K562 (cell line): ENCODE measurements around the gene FAR2. TPM values are rescaled to one million over a fixed set of nuclear protein-coding genes. Genes with fewer than 3 reads are reported as not detected.

Source experiments
- ATAC-seq: fragments of 200-7000 bp; cut with Tn5 transposase; 3 replicates; pipeline ENCODE4 v1.9.1; 2020; ENCODE audit warnings: moderate library complexity
- BruUV-seq: library from RNA; stranded (reverse); fragments of 400-500 nt; replicated peaks from 2 replicates; lab custom pipeline; 2021; lab: Mats Ljungman, UMichigan
- CTCF ChIA-PET: fragments of 300-600 bp; formaldehyde crosslinking; extraction: SDS; loops from one replicate; lab custom pipeline; 2021; ENCODE audit warnings: low intra/inter-chr PET ratio; lab: Yijun Ruan, JAX
- POLR2A ChIA-PET: fragments of 300-600, 350-650 bp; sonication (Branson Sonifier 250); formaldehyde crosslinking; extraction: SDS; loops from one replicate; lab custom pipeline; 2021; ENCODE audit warnings: antibody characterized with exemption, inconsistent platforms; lab: Yijun Ruan, JAX
- DNase-seq, 4 experiments: peaks; one replicate each; pipeline versions ENCODE4 v3.0.0 to v3.0.0-alpha.2; 2011 to 2018; ENCODE audit warnings: low spot score in 3 of 4, mixed read lengths in 3 of 4; ENCODE audit errors: extremely low read depth in 1 of 4
- FAIRE-seq: peaks from 2 replicates; lab custom pipeline; 2011; peaks lifted over from hg19 to GRCh38; lab: Jason Lieb, UNC
- H2AFZ ChIP-seq: 2 replicates; pipeline ENCODE4 v1.6.0; 2011; ENCODE audit warnings: low read depth, low read length, control low read depth, inconsistent platforms
- H3K27ac ChIP-seq: fragments of 200-600 bp; 3 replicates; pipeline ENCODE4 v1.8.0; 2011; ENCODE audit warnings: low read depth, mild to moderate bottlenecking, control low read depth, inconsistent platforms, low read length, moderate library complexity, mixed read lengths; ENCODE audit errors: extremely low read depth
- H3K27me3 ChIP-seq, 2 experiments: fragments of 300-600 bp in 1 of 2; 2 replicates in 1 of 2; 3 replicates in 1 of 2; pipeline versions ENCODE4 v1.6.0 to v1.8.0; 2011; ENCODE audit warnings: inconsistent platforms in 2 of 2, low read length in 2 of 2, mild to moderate bottlenecking in 1 of 2, mixed read lengths in 1 of 2, moderate library complexity in 1 of 2; ENCODE audit not compliant: control insufficient read depth in 2 of 2, insufficient read depth in 2 of 2
- H3K36me3 ChIP-seq: fragments of 300-600 bp; 3 replicates; pipeline ENCODE4 v1.8.0; 2011; ENCODE audit warnings: mild to moderate bottlenecking, low read length, inconsistent platforms; ENCODE audit not compliant: control insufficient read depth, insufficient read depth
- H3K4me1 ChIP-seq, 2 experiments: fragments of 200-600 bp in 1 of 2; replicated peaks in 1 of 2; 2 replicates in 1 of 2; 3 replicates in 1 of 2; pipeline versions ENCODE4 v1.5.1 to v1.8.0; 2011; ENCODE audit warnings: inconsistent platforms in 2 of 2, low read length in 2 of 2, mild to moderate bottlenecking in 1 of 2, mixed read lengths in 1 of 2, moderate library complexity in 1 of 2; ENCODE audit not compliant: control insufficient read depth in 2 of 2, insufficient read depth in 2 of 2
- H3K4me2 ChIP-seq: 2 replicates; pipeline ENCODE4 v1.6.1; 2011; ENCODE audit warnings: low read length, control low read depth, inconsistent platforms, mixed read lengths; ENCODE audit not compliant: insufficient read depth
- H3K4me3 ChIP-seq: fragments of 200-600 bp; sonication (generic), shearing (Covaris generic); 2 replicates; pipeline ENCODE4 v1.5.1; 2016; ENCODE audit warnings: control low read depth, inconsistent platforms
- H3K79me2 ChIP-seq: fragments of 200-600 bp; 3 replicates; pipeline ENCODE4 v1.8.0; 2011; ENCODE audit warnings: low read length, inconsistent platforms; ENCODE audit not compliant: control insufficient read depth, insufficient read depth
- H3K9ac ChIP-seq, 2 experiments: 2 replicates each; pipeline versions ENCODE4 v1.6.0 to v1.6.1; 2011; ENCODE audit warnings: low read depth in 2 of 2, low read length in 2 of 2, control low read depth in 1 of 2, inconsistent platforms in 1 of 2, mild to moderate bottlenecking in 1 of 2, mixed read lengths in 1 of 2; ENCODE audit not compliant: insufficient read depth in 1 of 2
- H3K9me1 ChIP-seq: one replicate; pipeline ENCODE4 v1.6.0; 2011; ENCODE audit warnings: inconsistent platforms, mild to moderate bottlenecking, low read length, moderate library complexity; ENCODE audit not compliant: control insufficient read depth, insufficient read depth
- H3K9me3 ChIP-seq: replicated peaks from 2 replicates; pipeline ENCODE4 v1.5.1; 2011; ENCODE audit warnings: low read depth, low read length, inconsistent platforms; ENCODE audit not compliant: control insufficient read depth, insufficient read depth
- H4K20me1 ChIP-seq: replicated peaks from 2 replicates; pipeline ENCODE4 v1.6.1; 2011; ENCODE audit warnings: low read length, inconsistent platforms, mixed read lengths; ENCODE audit not compliant: control insufficient read depth, insufficient read depth
- ARID3A ChIP-seq: IDR thresholded peaks from 2 replicates; pipeline ENCODE4 v1.6.1; 2012; ENCODE audit warnings: low read depth, low read length, improper control_type of control experiment, borderline replicate concordance
- CCNT2 ChIP-seq: IDR thresholded peaks from 2 replicates; pipeline ENCODE4 v1.6.1; 2011; ENCODE audit warnings: borderline replicate concordance, low read depth, mild to moderate bottlenecking, moderate library complexity, mixed read lengths, low read length; ENCODE audit not compliant: insufficient read length; ENCODE audit errors: extremely low read depth
- FUS ChIP-seq: fragments of 200-400 bp; formaldehyde crosslinking; optimal IDR thresholded peaks from 2 replicates; pipeline ENCODE3; 2017; ENCODE audit warnings: low read depth, low read length
- HDAC3 ChIP-seq: fragments of 450-650 bp; IDR thresholded peaks from 2 replicates; pipeline ENCODE4 v1.6.1; 2018; ENCODE audit warnings: borderline replicate concordance, mild to moderate bottlenecking, moderate library complexity; ENCODE audit not compliant: partially characterized antibody
- NCOA2 ChIP-seq, 2 experiments: fragments of 450-650 bp; IDR thresholded peaks; 2 replicates each; pipeline ENCODE4 v1.6.1; 2018; ENCODE audit warnings: mild to moderate bottlenecking in 2 of 2, moderate library complexity in 1 of 2; ENCODE audit not compliant: partially characterized antibody in 2 of 2
- NR2C2 ChIP-seq, 2 experiments: fragments of 200-800 bp in 1 of 2; sonication (Bioruptor generic) in 1 of 2; sonication (generic) in 1 of 2; formaldehyde crosslinking in 1 of 2; IDR thresholded peaks; 2 replicates each; pipeline versions ENCODE4 v1.6.1 to v1.8.0; 2016 to 2022; ENCODE audit warnings: mild to moderate bottlenecking in 1 of 2, missing compliant biosample characterization in 1 of 2, missing genetic modification characterization in 1 of 2, missing genetic modification reagents in 1 of 2
- POLR2B ChIP-seq: fragments of 450-650 bp; IDR thresholded peaks from 2 replicates; pipeline ENCODE4 v1.6.1; 2018; ENCODE audit warnings: low read depth; ENCODE audit not compliant: partially characterized antibody
- TCF3 ChIP-seq: sonication (generic); formaldehyde crosslinking; IDR thresholded peaks from 2 replicates; pipeline ENCODE4 v1.4.0; 2020; ENCODE audit warnings: mild to moderate bottlenecking, missing genetic modification reagents
- TFAM ChIP-seq: fragments of 250-450 bp; sonication (Bioruptor Pico); conservative IDR thresholded peaks from 2 replicates; pipeline ENCODE4 v1.5.0; 2021; ENCODE audit warnings: mild to moderate bottlenecking, moderate library complexity
- TGIF2 ChIP-seq: sonication (generic); formaldehyde crosslinking; IDR thresholded peaks from 2 replicates; pipeline ENCODE4 v1.8.1; 2022; ENCODE audit warnings: mild to moderate bottlenecking, missing genetic modification reagents, moderate library complexity
- TRIM24 ChIP-seq, 2 experiments: fragments of 450-650 bp; IDR thresholded peaks; 2 replicates each; pipeline ENCODE4 v1.6.1; 2016
- ZC3H11A ChIP-seq: IDR thresholded peaks from 2 replicates; pipeline ENCODE4 v1.6.1; 2012; ENCODE audit warnings: low read depth, low read length, improper control_type of control experiment
- WGBS: fragments of 100-300 bp; shearing (Covaris generic); methylation state at CpG from one replicate; pipeline ENCODE4 v1.1.6; 2016; ENCODE audit warnings: low coverage, mixed read lengths; ENCODE audit not compliant: insufficient coverage; ENCODE audit errors: missing lambda C conversion rate; 5-methylcytosine and 5-hydroxymethylcytosine counted together
- in situ Hi-C: fragments of 300-500 bp; cut with MboI; formaldehyde crosslinking; loops from 4 replicates; pipeline ENCODE4 v1.15.0; 2018; ENCODE audit warnings: inconsistent platforms, mixed read lengths
- intact Hi-C: fragments of 100-400 bp; cut with micrococcal nuclease; formaldehyde crosslinking; loops from 2 replicates; pipeline ENCODE4 v1.14.2; 2022
- polyA plus RNA-seq, 8 experiments: library from polyadenylated mRNA; depleted of rRNA in 4 of 8; stranded (reverse) in 5 of 8; unstranded in 3 of 8; fragments of >200 nt; fragmentation: Nextera tagmentation in 2 of 8; fragmentation: Illumina TruSeq in 1 of 8; extraction: Ambion mirVana in 2 of 8; extraction: Trizol in 1 of 8; gene quantifications; 2 replicates each; pipeline versions ENCODE4 v1.2.1 to v1.2.3, GENCODE V29; 2011 to 2014; ENCODE audit warnings: inconsistent platforms in 1 of 8, missing spikeins in 1 of 8
- total RNA-seq, 7 experiments: library from RNA; depleted of rRNA in 6 of 7; stranded (reverse); fragments of >200 nt in 6 of 7; fragmentation: Illumina TruSeq in 2 of 7; extraction: Trizol in 2 of 7; gene quantifications; 2 replicates each; pipeline versions ENCODE4 v1.2.1 to v1.2.3, GENCODE V29; 2011 to 2021; ENCODE audit warnings: low replicate concordance in 1 of 7
- TF ChIP-seq, protein P1 (sequence below): sonication (generic); formaldehyde crosslinking; IDR thresholded peaks from 2 replicates; pipeline ENCODE4 v1.8.1; 2022; ENCODE audit warnings: missing genetic modification reagents
- TF ChIP-seq, protein P2 (sequence below): sonication (generic); formaldehyde crosslinking; IDR thresholded peaks from 2 replicates; pipeline ENCODE4 v1.9.0; 2022; ENCODE audit warnings: mild to moderate bottlenecking, missing genetic modification reagents

FAR2 gene
- total and polyA plus RNA-seq, 9 of the 15 experiments (the other 6 are each of a cell fraction or from before 2014, with no cell fraction given), result 5.0 to 13.4 (median 8.5) TPM

DNA sequence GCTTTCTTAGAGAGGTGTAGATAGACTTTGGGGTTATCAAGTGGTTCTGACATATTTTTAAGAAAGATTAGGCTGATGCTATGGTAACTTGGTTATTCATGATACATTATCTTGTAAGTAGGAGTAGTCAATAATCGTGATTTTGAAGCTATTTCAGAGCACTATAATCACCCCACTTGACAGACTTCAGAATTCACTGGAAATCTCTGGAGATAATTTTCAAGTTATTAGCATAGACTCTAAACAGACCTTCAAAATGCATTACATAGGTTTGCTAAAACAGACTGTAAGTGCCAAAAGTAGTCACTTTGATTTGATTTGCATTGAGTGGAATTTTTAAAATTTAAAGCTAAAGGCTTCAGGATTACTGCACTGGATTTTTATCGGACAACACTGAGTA, 157.6 kb downstream of the FAR2 start:
- 13% methylated on average over 2 of the region's 2 CpGs for WGBS
- H3K27ac ChIP-seq, result no peak overlapping the region
- TF ChIP-seq NCOA2 (IDR thresholded peaks at IDR 0.05; ENCODE audit: partially characterized antibody in 2 of 2) (no peak), ZC3H11A (no peak), ARID3A (no peak), TCF3 (CRISPR knock-in tag) (no peak), TGIF2 (CRISPR knock-in tag) (no peak), HDAC3 (no peak), POLR2B (no peak), NR2C2 (CRISPR knock-in tag; IDR thresholded peaks at IDR 0.05) (no peak), NR2C2 (tag; IDR thresholded peaks at IDR 0.05) (no peak), CCNT2 (no peak), TFAM (no peak), TRIM24 (IDR thresholded peaks at IDR 0.05) (no peak), FUS (no peak)
- TF ChIP-seq, protein P1, sequence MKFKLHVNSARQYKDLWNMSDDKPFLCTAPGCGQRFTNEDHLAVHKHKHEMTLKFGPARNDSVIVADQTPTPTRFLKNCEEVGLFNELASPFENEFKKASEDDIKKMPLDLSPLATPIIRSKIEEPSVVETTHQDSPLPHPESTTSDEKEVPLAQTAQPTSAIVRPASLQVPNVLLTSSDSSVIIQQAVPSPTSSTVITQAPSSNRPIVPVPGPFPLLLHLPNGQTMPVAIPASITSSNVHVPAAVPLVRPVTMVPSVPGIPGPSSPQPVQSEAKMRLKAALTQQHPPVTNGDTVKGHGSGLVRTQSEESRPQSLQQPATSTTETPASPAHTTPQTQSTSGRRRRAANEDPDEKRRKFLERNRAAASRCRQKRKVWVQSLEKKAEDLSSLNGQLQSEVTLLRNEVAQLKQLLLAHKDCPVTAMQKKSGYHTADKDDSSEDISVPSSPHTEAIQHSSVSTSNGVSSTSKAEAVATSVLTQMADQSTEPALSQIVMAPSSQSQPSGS (CRISPR knock-in tag), result no peak
- TF ChIP-seq, protein P2, sequence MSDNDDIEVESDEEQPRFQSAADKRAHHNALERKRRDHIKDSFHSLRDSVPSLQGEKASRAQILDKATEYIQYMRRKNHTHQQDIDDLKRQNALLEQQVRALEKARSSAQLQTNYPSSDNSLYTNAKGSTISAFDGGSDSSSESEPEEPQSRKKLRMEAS (CRISPR knock-in tag), result no peak
- H3K79me2 ChIP-seq, result no peaks in the 10 kb centered on the region
- BruUV-seq, result no TSS peak
- no peaks in the 10 kb centered on the region for H4K20me1 ChIP-seq
- DNase-seq (no peak), FAIRE-seq (no peak), ATAC-seq (no peak)
- no peak overlapping the region for H3K4me2 ChIP-seq
- H3K9ac ChIP-seq, result no peak overlapping the region
- in situ Hi-C loops, result no loop called here
- no peaks in the 10 kb centered on the region for H3K9me1 ChIP-seq
- H3K27me3 ChIP-seq, result peaks cover 0 to 3% of the 10 kb centered on the region in 2 experiments; a peak in 1 of 5 replicates
- H2AFZ ChIP-seq, result no peak overlapping the region
- ChIA-PET POLR2A (no interaction called here), CTCF (no interaction called here)
- no peaks in the 10 kb centered on the region for H3K36me3 ChIP-seq
- H3K4me3 ChIP-seq, result no peak overlapping the region
- H3K4me1 ChIP-seq, result no peaks in the 10 kb centered on the region
- intact Hi-C loops, result loop anchor here (5.0 kb wide), 1 partner anchor 121 kb away; no protein-coding TSS in a partner anchor
- H3K9me3 ChIP-seq, result no peaks in the 10 kb centered on the region
